NCI-H1930 (cell line): Measurements from ENCODE around the gene CDC45.

ENCODE experiments used
- DNase-seq, 2 experiments: peaks; one replicate each; lab custom pipeline; 2025; lab: John Stamatoyannopoulos, UW

Gene CDC45

DNA sequence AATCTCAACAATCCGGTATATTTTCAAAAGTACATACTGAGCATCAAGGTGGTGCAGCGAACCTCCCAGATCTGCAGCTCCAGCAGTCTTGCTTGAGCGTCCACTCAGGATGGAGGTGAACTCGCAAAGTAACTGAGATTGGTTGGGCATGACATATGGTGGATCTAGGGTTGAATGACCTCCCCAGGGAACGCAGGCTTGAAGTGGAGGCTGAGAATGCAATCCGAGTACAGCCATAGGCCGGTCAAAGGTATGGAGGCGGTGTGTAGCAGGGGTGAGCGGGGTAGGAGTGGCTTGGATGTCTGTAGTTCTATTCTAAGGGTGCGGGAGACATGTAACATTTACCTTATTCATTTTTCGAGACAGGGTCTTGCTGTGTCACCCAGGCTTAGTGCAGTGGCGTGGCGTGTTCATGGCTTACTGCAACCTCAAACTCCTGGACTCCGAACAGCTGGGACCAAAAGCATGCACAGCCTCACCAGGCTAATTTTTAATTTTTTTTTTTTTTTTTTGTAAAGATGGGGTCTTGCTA, 31.6 kb upstream of the CDC45 start:
- peak; percentile 45 to 54 for DNase-seq

DNA sequence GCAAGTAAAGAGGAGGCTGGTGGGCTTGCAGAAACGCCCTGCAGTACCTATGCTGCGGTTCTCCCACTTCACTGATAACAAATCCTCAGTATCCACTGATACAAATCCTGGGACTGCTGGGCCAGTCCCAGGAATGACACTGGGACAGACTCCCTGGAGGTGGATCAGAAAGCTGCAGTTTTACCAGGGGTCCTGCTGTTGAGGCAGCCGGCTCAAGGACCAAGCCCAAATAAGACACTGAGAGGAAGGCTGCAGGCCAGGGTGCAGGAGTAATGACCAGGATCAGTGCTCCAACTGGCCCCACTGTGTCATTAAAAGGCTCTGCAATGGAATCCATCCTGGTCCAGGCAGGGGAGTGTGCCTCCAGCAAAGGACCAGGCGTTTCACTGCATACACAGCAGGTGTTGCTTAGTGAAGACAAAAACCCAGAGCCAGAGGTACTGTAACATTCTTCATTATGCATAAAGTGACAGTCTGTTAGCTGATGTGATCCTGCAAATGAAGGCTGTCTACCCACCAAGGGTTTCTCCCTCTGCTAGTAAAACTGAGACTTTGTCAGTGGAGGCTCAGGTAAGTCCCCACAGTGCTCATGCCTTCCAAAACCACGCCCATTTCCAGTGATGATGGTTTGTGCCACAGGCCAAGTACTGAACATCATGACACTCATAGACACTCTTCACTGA, 30.8 kb upstream of the CDC45 start:
- no peak for DNase-seq

GRCh38 chr22:19449422-19449767, 30.3 kb upstream of the CDC45 start:
- DNase-seq, result no peak

DNA sequence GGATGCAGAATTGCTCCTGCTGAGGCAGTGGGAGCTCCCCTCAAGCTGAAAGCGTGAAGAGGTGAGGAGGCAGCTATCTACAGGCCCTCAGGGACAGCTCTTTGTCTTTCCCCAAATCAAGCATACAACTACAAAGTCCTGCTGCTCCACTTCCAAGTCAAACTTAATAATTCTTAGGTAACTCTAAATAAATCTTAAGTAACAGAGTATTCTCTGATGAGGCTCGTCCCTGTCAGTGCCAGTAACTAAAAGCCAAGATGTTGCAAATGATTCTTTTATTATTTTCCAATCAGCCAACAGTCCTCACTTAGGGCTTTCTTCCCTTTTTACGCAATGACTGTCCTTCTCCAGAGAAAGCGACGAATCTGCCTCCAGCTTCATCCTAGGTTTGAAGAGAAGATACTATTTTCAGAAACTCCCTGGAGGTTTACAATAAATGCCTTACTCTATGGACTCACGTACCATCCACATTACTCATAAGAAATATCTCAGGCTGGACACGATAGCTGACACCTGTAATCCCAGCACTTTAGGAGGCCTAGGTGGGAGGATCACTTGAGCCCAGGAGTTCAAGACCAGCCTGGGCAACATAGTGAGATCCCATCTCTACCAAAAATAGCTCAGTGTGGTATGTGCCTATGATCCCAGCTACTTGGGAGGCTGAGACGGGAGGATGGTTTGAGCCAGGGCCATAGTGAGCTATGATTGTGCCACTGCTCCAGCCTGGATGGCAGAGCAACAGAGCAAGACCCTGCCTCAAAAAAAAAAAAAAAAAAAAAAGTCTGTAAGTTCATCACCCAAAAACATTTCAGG, 29.2 kb upstream of the CDC45 start:
- no peak for DNase-seq

- no peak for DNase-seq
Observed at GRCh38 chr22:19451570-19451969, 28.1 kb upstream of the CDC45 start.

- DNase-seq, result no peak
Observed at GRCh38 chr22:19453718-19454117, 26.0 kb upstream of the CDC45 start.

DNA sequence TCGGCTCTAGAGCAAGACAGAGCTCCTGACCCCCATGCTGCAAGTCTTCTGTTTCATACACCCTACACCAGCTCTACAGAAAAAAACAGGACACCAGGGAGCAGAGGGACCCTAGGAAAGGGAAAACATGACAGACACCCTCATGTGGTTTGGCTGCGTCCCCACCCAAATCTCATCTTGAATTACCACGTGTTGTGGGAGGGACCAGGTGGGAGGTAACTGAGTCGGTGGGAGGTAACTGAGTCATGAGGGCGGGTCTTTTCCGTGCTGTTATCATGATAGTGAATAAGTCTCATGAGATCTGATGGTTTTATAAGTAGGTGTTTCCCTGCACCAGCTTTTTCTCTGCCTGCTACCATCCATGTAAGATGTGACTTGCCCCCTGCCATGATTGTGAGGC, 25.6 kb upstream of the CDC45 start:
- DNase-seq, result no peak

DNA sequence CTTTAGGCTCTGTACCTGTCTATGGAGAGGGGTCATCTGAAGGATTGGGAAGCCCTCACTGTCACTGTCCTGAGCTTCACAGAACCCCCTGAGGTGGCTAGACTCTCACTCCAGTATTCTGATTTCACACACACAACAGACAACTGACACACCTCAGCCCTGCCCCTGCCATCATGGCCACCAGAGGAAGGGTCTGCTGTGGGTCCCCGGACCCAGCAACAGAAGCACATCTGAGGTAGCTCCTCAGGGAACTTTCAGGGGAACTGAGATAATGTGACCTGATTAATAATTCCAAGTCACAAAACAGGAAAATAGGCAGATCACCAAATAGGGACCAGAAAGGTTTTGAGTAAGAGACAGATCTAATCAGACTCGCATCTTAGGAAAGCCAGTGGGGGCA, 24.7 kb upstream of the CDC45 start:
- DNase-seq, result no peak

GRCh38 chr22:19455585-19456370, 23.9 kb upstream of the CDC45 start:
- no peak for DNase-seq

DNA sequence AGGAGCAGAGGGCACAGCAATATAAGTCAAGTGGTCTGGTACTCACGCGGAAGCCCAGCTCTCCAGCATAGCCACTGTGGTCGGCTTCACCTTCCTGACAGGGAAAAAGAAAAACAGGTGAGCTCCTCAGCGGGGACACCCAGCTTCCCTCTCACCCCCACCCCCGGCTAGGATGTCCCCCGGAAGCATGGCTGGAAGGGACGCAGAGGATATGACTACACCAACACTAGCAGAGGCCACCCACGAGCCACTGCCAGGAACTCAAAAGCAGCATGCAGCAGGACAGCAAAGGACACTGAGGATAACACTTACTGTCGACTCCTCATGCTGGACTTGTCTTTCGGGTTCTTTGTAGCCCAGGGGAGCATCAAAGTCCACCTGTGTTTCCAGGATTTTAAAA, 23.2 kb upstream of the CDC45 start:
- no peak for DNase-seq

- DNase-seq, result no peak
Observed at GRCh38 chr22:19457828-19458428, 21.8 kb upstream of the CDC45 start.

DNA sequence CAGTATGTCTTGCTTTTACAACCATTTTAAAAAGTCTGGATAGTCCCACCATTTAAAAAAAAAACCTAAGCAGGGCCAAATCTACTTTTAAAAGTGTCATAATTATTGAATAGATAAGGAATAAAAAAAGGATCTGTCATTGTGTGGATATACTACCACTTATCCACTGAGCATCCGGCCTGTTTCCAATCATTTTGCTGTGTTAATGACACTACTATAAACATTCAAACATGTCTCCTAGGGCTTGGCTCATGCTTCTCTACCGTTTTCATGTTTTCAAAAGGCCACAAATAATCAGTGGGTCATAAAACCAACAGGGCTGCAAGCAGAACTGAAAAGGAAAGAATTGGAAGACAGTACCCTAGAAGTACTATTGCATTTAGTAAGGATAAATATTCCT, 19.7 kb upstream of the CDC45 start:
- no peak for DNase-seq

DNA sequence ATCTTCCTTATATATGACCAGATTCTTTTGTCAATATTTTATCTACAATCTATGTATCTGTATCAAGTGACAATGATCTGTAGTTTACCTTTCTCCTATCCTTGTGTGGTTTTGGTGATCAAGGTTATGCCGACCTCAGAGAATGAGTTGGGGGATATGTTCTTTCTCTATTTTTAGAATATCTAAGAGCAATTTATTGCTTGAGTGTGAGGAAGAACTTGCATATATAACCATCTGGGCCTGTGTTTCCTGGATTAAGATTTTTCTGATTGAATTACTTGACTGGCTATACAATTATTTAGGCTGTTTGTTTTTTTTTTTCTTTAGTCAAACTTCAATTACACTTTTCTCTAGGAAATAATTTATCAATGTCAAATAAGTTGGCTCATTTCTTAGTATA, 18.2 kb upstream of the CDC45 start:
- no peak for DNase-seq

DNA sequence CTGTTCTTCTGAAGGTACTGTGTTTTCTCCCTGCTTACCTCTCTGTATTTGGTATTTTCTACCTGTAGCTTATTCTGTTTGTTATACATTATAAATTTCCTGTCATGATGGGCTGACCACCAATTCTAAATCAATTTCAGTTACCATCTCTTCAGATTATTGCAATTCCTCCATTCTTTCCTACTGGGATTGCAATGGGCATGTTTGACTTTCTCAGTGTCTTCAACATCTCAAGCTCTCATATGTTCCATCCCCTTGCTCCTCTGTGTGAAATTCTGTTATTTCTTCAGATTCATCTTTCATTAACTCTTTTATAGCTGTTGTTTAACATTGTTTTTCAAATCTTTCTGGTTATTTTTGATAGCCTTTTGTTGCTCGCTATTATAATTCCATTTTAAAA, 16.7 kb upstream of the CDC45 start:
- DNase-seq, result no peak

- no peak for DNase-seq
Observed at GRCh38 chr22:19463491-19464469, 15.9 kb upstream of the CDC45 start.

GRCh38 chr22:19464546-19464945, 15.2 kb upstream of the CDC45 start:
- no peak for DNase-seq

DNA sequence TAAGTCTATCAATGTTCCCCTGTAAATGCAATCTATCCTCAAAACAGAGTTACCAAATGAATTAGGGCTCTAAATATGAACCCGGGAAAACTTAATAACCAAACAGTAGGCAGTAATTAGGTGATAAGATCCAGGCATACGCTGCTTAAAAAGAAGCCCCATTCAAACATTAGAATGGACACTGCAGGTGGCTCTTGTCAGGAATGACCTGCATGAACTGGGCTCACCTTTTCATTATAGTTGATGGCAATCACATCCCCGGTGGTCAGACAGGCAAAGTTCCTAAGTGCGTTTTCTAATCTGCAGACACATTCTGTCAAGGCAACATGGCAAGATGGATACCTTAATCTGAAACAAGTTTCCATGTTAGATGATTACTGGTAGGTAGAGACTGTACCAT, 14.7 kb upstream of the CDC45 start:
- no peak for DNase-seq

GRCh38 chr22:19466126-19466716, 13.5 kb upstream of the CDC45 start:
- DNase-seq, result no peak

DNA sequence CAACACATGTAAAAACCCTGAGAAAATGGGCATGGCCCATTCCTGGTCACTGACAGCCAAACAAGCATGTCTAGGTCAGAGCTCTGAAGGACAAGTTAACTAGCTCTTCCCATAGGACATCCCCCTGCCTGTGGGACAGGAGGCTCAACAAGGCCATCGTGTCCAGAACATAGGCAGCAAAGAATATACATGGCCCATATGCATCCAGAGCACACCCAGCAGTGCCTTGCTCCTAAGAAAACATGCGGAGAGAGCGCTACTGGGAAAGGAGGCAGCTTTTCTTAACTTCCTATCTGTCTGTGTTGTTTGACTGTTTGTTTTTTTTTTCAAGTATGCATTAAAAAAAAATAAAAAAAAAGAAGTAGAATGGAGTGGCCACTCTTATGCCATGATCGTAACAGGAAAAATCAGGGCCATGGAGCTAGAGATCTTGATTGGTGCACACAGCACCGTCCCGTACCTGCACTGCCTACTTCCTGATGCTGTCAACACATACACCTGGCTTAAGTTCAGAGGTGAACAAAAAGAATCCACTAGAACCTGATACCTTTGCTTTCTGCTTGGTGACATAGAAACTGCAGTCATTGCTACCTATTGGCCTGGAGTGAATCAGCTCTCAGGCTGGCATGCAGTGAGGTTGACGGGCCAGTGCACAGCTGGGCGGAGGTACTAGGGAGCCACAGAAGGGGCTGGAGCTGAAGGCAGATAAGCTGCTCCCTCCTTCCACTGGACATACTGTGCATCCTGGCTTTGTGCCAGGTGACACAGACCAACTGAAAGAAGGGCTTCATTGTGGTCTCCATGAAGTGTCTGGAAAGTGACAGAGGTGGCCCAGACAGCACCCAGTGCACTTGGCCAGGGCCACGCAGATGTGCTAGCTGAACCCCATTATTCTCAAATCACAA, 12.6 kb upstream of the CDC45 start:
- DNase-seq, result no peak

GRCh38 chr22:19467912-19468311, 11.8 kb upstream of the CDC45 start:
- no peak for DNase-seq
